ENCODE results near the gene ME3.

Gene ME3

DNA sequence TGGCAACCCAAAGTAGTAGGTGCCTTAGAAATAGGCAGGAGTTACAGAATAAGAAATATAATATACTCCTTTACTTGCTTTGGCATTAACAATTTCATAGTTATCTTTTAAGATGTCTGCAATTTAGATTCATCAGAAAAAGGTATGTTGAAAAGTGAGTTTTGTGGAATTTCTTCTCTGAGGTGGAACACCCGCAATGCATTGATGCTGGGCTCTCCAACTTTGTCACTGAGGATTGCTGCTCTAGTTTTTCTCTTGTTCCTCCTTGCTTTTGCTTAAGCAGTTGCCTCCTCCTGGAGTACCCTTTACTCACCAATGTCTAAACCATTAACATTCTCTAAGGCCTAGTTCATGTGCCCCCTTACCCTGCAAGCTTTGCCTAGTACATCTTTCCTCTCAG lies 14.1 kb upstream of the ME3 start:
- no peak for TF ChIP-seq SPI1 (IDR thresholded peaks at IDR 0.05; ENCODE audit: borderline replicate concordance, low read depth)
- no peak for TF ChIP-seq POLR2AphosphoS5 (IDR thresholded peaks at IDR 0.05; ENCODE audit: low read depth)
- TF ChIP-seq GABPA (IDR thresholded peaks at IDR 0.05; ENCODE audit: low read depth): no peak
- TF ChIP-seq REST (IDR thresholded peaks at IDR 0.05; ENCODE audit: insufficient replicate concordance, low read depth): no peak
- no peak for TF ChIP-seq CTCF (IDR thresholded peaks at IDR 0.05; ENCODE audit: insufficient read depth, low read length)

GRCh38 chr11:86681483-86681756 lies 9.0 kb upstream of the ME3 start:
- no peak overlapping the region for H3K27ac ChIP-seq (replicated peaks)
- TF ChIP-seq GABPA (IDR thresholded peaks at IDR 0.05; ENCODE audit: low read depth): no peak
- TF ChIP-seq CTCF (IDR thresholded peaks at IDR 0.05; ENCODE audit: insufficient read depth, low read length): no peak
- TF ChIP-seq REST (IDR thresholded peaks at IDR 0.05; ENCODE audit: insufficient replicate concordance, low read depth): no peak
- TF ChIP-seq SPI1 (IDR thresholded peaks at IDR 0.05; ENCODE audit: borderline replicate concordance, low read depth): no peak
- no peak for TF ChIP-seq POLR2AphosphoS5 (IDR thresholded peaks at IDR 0.05; ENCODE audit: low read depth)
- H3K27me3 ChIP-seq (ENCODE audit: insufficient read depth, poor library complexity, severe bottlenecking): peaks cover 3% of the 10 kb centered on the region
- no peak for DNase-seq (ENCODE audit: low read depth in 1 of 2, low spot score in 1 of 2)
- H3K4me3 ChIP-seq (replicated peaks; ENCODE audit: insufficient read depth, low read length): no peak overlapping the region

More for the DNA sequence above, 14.1 kb upstream of the ME3 start:
- DNase-seq (ENCODE audit: low read depth in 1 of 2, low spot score in 1 of 2): no peak
- Histone ChIP-seq H3K4me3 (replicated peaks; ENCODE audit: insufficient read depth, low read length) (no peak overlapping the region), H3K27ac (replicated peaks) (no peak overlapping the region), H3K27me3 (ENCODE audit: insufficient read depth, poor library complexity, severe bottlenecking) (no peaks in the 10 kb centered on the region)

DNA sequence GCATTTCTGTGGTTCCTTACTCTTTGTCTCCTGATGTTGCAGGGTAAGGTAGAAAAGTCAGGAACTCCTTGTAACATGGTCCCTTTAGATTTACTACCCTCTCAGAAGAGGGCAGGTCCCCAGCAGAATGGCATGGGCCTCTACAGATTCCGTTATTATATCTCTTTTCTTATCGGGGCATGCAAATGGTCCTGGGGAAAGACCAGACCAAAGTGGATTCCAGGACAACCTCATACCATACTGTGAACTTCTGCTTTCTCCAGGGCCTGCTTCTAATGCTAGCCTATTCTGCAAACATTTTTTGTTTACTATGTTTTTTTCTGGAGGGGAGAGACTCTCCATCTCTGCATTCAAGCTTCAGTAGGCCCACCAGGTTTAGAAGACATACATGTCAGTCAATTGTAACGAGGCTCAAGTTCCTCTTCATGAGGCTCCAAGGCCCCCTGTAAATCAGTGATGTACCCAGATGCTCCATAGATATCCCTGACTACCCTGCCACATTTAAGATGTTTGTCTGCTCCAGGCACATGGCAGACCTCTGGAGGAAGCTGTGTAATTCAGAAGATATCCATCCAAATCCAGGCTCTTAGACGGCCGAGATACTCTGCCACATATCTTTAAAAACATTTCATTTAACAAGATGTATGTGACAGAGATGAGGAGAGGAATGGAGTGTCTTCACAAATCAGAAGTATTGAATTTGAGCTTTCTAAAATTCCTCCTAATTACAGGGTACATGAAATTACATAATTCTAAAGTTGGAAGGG lies 8.5 kb upstream of the ME3 start:
- H3K27me3 ChIP-seq (ENCODE audit: insufficient read depth, poor library complexity, severe bottlenecking): peaks cover 3% of the 10 kb centered on the region
- TF ChIP-seq CTCF (IDR thresholded peaks at IDR 0.05; ENCODE audit: insufficient read depth, low read length): no peak
- no peak for TF ChIP-seq SPI1 (IDR thresholded peaks at IDR 0.05; ENCODE audit: borderline replicate concordance, low read depth)
- TF ChIP-seq POLR2AphosphoS5 (IDR thresholded peaks at IDR 0.05; ENCODE audit: low read depth): no peak
- no peak for TF ChIP-seq GABPA (IDR thresholded peaks at IDR 0.05; ENCODE audit: low read depth)
- no peak for TF ChIP-seq REST (IDR thresholded peaks at IDR 0.05; ENCODE audit: insufficient replicate concordance, low read depth)
- no peak overlapping the region for H3K4me3 ChIP-seq (replicated peaks; ENCODE audit: insufficient read depth, low read length)
- H3K27ac ChIP-seq (replicated peaks): no peak overlapping the region
- DNase-seq (ENCODE audit: low read depth in 1 of 2, low spot score in 1 of 2): no peak

Measured in HL-60 (cell line).